Measurements from ENCODE around the gene RASGRP4.

RASGRP4 gene

GRCh38 chr19:38467541-38468525 lies 41.8 kb upstream of the RASGRP4 start (continued):
- TF ChIP-seq ZSCAN5A (tag by site-specific recombination; IDR thresholded peaks at IDR 0.05): no peak
- no peak; the same call in 1 of the 2 replicates for TF ChIP-seq ZNF280C (tag by site-specific recombination; IDR thresholded peaks at IDR 0.05)
- TF ChIP-seq, protein P1, sequence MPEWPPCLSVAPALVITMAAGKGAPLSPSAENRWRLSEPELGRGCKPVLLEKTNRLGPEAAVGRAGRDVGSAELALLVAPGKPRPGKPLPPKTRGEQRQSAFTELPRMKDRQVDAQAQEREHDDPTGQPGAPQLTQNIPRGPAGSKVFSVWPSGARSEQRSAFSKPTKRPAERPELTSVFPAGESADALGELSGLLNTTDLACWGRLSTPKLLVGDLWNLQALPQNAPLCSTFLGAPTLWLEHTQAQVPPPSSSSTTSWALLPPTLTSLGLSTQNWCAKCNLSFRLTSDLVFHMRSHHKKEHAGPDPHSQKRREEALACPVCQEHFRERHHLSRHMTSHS (tag by site-specific recombination; IDR thresholded peaks at IDR 0.05): no peak
- TF ChIP-seq BCL6B (tag by site-specific recombination; IDR thresholded peaks at IDR 0.05): peak; percentile 64; the same call in 1 of the 2 replicates
- no peak for TF ChIP-seq FEZF1 (tag by site-specific recombination; IDR thresholded peaks at IDR 0.05)
- no peak for TF ChIP-seq OVOL3 (tag by site-specific recombination; IDR thresholded peaks at IDR 0.05)
- no peak for TF ChIP-seq ZNF501 (tag by site-specific recombination; IDR thresholded peaks at IDR 0.05)
- no peak for TF ChIP-seq ZFP37 (tag by site-specific recombination; IDR thresholded peaks at IDR 0.05)
- TF ChIP-seq ZNF791 (tag by site-specific recombination; IDR thresholded peaks at IDR 0.05): 0 out of 2 replicates have a peak, but pooled peaks have one; percentile 5
- no peak for TF ChIP-seq MZF1 (tag by site-specific recombination; IDR thresholded peaks at IDR 0.05; ENCODE audit: borderline replicate concordance)
- TF ChIP-seq ZNF423 (tag by site-specific recombination; IDR thresholded peaks at IDR 0.05): no peak
- TF ChIP-seq ZBTB17 (tag by site-specific recombination; IDR thresholded peaks at IDR 0.05): peak; percentile 100
- TF ChIP-seq ZNF394 (tag by site-specific recombination; IDR thresholded peaks at IDR 0.05; ENCODE audit: borderline replicate concordance): no peak
- TF ChIP-seq ZNF138 (tag by site-specific recombination; IDR thresholded peaks at IDR 0.05; ENCODE audit: borderline replicate concordance): no peak
- TF ChIP-seq GFI1B (tag by site-specific recombination; IDR thresholded peaks at IDR 0.05): no peak
- TF ChIP-seq, protein P2, sequence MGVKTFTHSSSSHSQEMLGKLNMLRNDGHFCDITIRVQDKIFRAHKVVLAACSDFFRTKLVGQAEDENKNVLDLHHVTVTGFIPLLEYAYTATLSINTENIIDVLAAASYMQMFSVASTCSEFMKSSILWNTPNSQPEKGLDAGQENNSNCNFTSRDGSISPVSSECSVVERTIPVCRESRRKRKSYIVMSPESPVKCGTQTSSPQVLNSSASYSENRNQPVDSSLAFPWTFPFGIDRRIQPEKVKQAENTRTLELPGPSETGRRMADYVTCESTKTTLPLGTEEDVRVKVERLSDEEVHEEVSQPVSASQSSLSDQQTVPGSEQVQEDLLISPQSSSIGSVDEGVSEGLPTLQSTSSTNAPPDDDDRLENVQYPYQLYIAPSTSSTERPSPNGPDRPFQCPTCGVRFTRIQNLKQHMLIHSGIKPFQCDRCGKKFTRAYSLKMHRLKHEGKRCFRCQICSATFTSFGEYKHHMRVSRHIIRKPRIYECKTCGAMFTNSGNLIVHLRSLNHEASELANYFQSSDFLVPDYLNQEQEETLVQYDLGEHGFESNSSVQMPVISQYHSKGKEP (tag by site-specific recombination; IDR thresholded peaks at IDR 0.05): no peak
- no peak for TF ChIP-seq ZNF214 (tag by site-specific recombination; IDR thresholded peaks at IDR 0.05; ENCODE audit: borderline replicate concordance)
- no peak for TF ChIP-seq PRDM2 (tag by site-specific recombination; IDR thresholded peaks at IDR 0.05; ENCODE audit: borderline replicate concordance)
- TF ChIP-seq GLIS2 (tag by site-specific recombination; IDR thresholded peaks at IDR 0.05): no peak
- TF ChIP-seq ZBTB1 (tag by site-specific recombination; IDR thresholded peaks at IDR 0.05): no peak
- TF ChIP-seq ZNF366 (tag by site-specific recombination; conservative IDR thresholded peaks at IDR 0.05): peak; percentile 99
